Measurements from ENCODE around the gene SERPINA6. TPM values are rescaled to one million over a fixed set of nuclear protein-coding genes. Genes with fewer than 3 reads are reported as not detected.

SERPINA6 gene
- total RNA-seq, 1 donor from 2014 or later: not detected

DNA sequence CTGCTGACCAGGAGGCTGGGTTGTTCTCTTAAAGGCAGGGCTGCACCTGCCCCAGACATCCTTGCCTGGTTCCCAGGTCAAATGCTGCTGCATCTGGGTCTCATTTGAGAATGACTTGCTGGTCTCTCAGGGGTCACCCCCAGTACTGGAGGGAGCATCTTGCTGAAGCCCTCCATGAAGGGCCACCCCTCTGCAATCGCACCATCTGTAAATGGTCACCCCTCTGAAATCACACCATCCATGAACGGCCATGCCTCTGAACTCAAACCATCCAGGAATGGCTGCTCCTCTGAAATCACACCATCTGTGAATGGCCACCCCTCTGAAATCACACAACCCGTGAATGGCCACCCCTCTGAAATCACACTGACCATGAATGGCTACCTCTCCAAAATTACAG lies 7.3 kb upstream of the SERPINA6 start:
- Histone ChIP-seq H3K36me3 (ENCODE audit: insufficient read depth, low read length) (no peaks in the 10 kb centered on the region), H3K4me2 (ENCODE audit: low read length) (no peak overlapping the region), H3K27ac (ENCODE audit: low read depth, low read length) (no peak overlapping the region), H3K4me1 (ENCODE audit: insufficient read depth, low read length) (no peaks in the 10 kb centered on the region), H3K9me3 (ENCODE audit: insufficient read depth, low read depth, low read length) (no peaks in the 10 kb centered on the region), H3K79me2 (ENCODE audit: insufficient read depth, low read length) (no peaks in the 10 kb centered on the region), H4K20me1 (ENCODE audit: insufficient read depth, low read length) (no peaks in the 10 kb centered on the region), H3K4me3 (ENCODE audit: insufficient read depth, low read depth, low read length) (no peak overlapping the region), H3K9ac (ENCODE audit: low read length) (no peak overlapping the region), H3K27me3 (ENCODE audit: insufficient read depth, low read length) (no peaks in the 10 kb centered on the region), H2AFZ (ENCODE audit: low read depth, low read length) (no peak overlapping the region)
- Mint-ChIP-seq H3K9me3 (ENCODE audit: unreplicated experiment) (no peaks in the 10 kb centered on the region), H3K4me1 (ENCODE audit: low read depth, unreplicated experiment) (peaks cover 3% of the 10 kb centered on the region), H3K27ac (ENCODE audit: unreplicated experiment) (no peak overlapping the region), H3K36me3 (ENCODE audit: low read depth, unreplicated experiment) (no peaks in the 10 kb centered on the region), H3K27me3 (ENCODE audit: low read depth, unreplicated experiment) (peaks cover 4% of the 10 kb centered on the region), H3K4me3 (ENCODE audit: unreplicated experiment) (no peak overlapping the region)
- no peak for TF ChIP-seq EZH2 (IDR thresholded peaks at IDR 0.05; ENCODE audit: insufficient read depth, low read length)
- TF ChIP-seq CTCF (IDR thresholded peaks at IDR 0.05; ENCODE audit: insufficient read depth, low read depth, low read length): no peak
- FAIRE-seq: no peak
- DNase-seq (ENCODE audit: low read depth): no peak

DNA sequence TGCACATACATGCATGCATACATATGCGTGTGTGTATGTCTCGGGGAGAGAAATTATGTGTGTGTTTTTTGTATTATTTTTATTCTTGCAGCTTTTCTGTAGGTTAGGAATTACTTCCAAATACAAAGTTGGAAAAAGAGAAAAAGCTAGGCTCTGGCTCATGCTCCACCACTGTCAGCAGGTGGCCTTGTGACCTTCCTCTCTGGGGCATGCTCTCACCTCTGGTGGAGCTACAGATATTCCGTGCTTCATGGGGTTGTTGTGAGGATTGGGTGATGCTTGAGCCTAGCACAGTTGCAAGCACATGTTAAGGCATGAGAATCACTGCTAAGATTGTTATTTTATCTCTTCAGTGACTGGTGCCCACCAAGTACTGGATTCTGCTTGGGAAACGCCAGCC lies 6.7 kb upstream of the SERPINA6 start:
- Mint-ChIP-seq H3K9me3 (ENCODE audit: unreplicated experiment) (no peaks in the 10 kb centered on the region), H3K4me3 (ENCODE audit: unreplicated experiment) (no peak overlapping the region), H3K27me3 (ENCODE audit: low read depth, unreplicated experiment) (peaks cover 4% of the 10 kb centered on the region), H3K27ac (ENCODE audit: unreplicated experiment) (no peak overlapping the region), H3K4me1 (ENCODE audit: low read depth, unreplicated experiment) (peaks cover 3% of the 10 kb centered on the region), H3K36me3 (ENCODE audit: low read depth, unreplicated experiment) (no peaks in the 10 kb centered on the region)
- H4K20me1 ChIP-seq (ENCODE audit: insufficient read depth, low read length): no peaks in the 10 kb centered on the region
- H3K27ac ChIP-seq (ENCODE audit: low read depth, low read length): no peak overlapping the region
- TF ChIP-seq EZH2 (IDR thresholded peaks at IDR 0.05; ENCODE audit: insufficient read depth, low read length) (no peak), CTCF (IDR thresholded peaks at IDR 0.05; ENCODE audit: insufficient read depth, low read depth, low read length) (no peak)
- H3K4me3 ChIP-seq (ENCODE audit: insufficient read depth, low read depth, low read length): no peak overlapping the region
- no peak overlapping the region for H3K9ac ChIP-seq (ENCODE audit: low read length)
- no peaks in the 10 kb centered on the region for H3K36me3 ChIP-seq (ENCODE audit: insufficient read depth, low read length)
- no peaks in the 10 kb centered on the region for H3K79me2 ChIP-seq (ENCODE audit: insufficient read depth, low read length)
- no peaks in the 10 kb centered on the region for H3K4me1 ChIP-seq (ENCODE audit: insufficient read depth, low read length)
- H3K9me3 ChIP-seq (ENCODE audit: insufficient read depth, low read depth, low read length): no peaks in the 10 kb centered on the region
- no peaks in the 10 kb centered on the region for H3K27me3 ChIP-seq (ENCODE audit: insufficient read depth, low read length)
- DNase-seq (ENCODE audit: low read depth) (no peak), FAIRE-seq (no peak)
- no peak overlapping the region for H3K4me2 ChIP-seq (ENCODE audit: low read length)
- H2AFZ ChIP-seq (ENCODE audit: low read depth, low read length): no peak overlapping the region

DNA sequence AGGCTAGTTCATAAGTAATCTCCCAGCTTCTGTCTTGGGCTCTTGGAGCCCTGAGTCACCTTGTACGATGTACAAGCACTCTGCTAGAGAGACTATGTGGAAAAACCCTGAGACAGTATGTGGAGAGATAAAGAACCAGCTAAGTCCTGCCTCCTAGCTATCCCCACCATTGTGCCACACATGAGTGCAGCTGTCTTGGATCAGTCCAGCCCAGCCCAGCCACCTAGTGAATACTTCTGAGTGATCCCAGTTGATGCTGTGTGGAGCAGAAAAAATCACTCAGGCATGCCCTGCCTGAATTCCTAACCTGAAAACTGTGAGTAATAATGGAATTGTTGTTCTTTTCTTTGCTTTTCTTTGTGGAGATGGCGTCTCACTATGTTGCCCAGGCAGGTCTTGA lies 5.1 kb upstream of the SERPINA6 start:
- Histone ChIP-seq H2AFZ (ENCODE audit: low read depth, low read length) (no peak overlapping the region), H3K9me3 (ENCODE audit: insufficient read depth, low read depth, low read length) (no peaks in the 10 kb centered on the region), H4K20me1 (ENCODE audit: insufficient read depth, low read length) (no peaks in the 10 kb centered on the region), H3K27ac (ENCODE audit: low read depth, low read length) (no peak overlapping the region), H3K27me3 (ENCODE audit: insufficient read depth, low read length) (no peaks in the 10 kb centered on the region), H3K79me2 (ENCODE audit: insufficient read depth, low read length) (no peaks in the 10 kb centered on the region), H3K4me2 (ENCODE audit: low read length) (no peak overlapping the region), H3K36me3 (ENCODE audit: insufficient read depth, low read length) (no peaks in the 10 kb centered on the region), H3K4me1 (ENCODE audit: insufficient read depth, low read length) (peaks cover 6% of the 10 kb centered on the region), H3K4me3 (ENCODE audit: insufficient read depth, low read depth, low read length) (no peak overlapping the region), H3K9ac (ENCODE audit: low read length) (no peak overlapping the region)
- no peak for FAIRE-seq
- Mint-ChIP-seq H3K27me3 (ENCODE audit: low read depth, unreplicated experiment) (peaks cover 4% of the 10 kb centered on the region), H3K4me3 (ENCODE audit: unreplicated experiment) (no peak overlapping the region), H3K4me1 (ENCODE audit: low read depth, unreplicated experiment) (peaks cover under 1% of the 10 kb centered on the region), H3K27ac (ENCODE audit: unreplicated experiment) (no peak overlapping the region), H3K9me3 (ENCODE audit: unreplicated experiment) (no peaks in the 10 kb centered on the region), H3K36me3 (ENCODE audit: low read depth, unreplicated experiment) (no peaks in the 10 kb centered on the region)
- DNase-seq (ENCODE audit: low read depth): no peak
- TF ChIP-seq CTCF (IDR thresholded peaks at IDR 0.05; ENCODE audit: insufficient read depth, low read depth, low read length): no peak

Measured in astrocyte (in vitro differentiated cells and primary cell).